Measurements from ENCODE around the gene METTL16.
"Not testable (repeated sequence)": the region's sequence is repeated elsewhere in the genome, so short reads cannot be mapped to it uniquely, and the experiment has no call there.

METTL16 gene

GRCh38 chr17:2502871-2503580 lies 8.7 kb downstream of the METTL16 start:
- no peak for FAIRE-seq

DNA sequence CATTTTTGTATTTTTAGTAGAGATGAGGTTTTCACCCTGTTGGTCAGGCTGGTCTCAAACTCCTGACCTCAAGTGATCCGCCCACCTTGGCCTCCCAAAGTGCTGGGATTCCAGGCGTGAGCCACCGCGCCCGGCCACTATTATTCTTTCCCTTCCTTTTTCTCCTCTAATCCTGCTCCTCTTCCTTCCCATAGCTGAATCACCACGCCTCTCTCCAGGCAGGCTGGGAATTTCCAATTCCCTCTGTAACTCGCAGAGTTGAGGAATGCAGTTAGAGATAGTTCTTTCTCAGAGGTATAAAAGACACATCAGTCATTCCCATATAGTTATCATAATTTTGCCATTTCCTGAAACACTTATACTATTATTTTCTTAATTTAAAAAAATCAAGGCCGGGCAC lies 11.2 kb downstream of the METTL16 start:
- FAIRE-seq, result no peak

DNA sequence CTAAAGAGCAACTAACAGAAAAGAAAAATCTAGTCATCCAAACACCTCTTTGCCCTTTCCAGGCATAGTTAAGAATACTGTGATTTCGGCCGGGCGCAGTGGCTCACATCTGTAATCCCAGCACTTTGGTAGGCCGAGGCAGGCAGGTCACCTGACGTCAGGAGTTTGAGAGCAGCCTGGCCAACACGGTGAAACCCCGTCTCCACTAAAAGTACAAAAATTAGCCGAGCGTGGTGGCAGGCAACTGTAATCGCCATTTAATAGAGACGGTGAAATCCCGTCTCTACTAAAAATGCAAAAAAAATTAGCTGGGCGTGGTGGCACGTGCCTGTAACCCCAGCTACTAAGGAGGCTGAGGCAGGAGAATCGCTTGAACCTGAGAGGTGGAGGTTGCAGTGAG lies 22.4 kb downstream of the METTL16 start:
- not testable (repeated sequence) for FAIRE-seq

DNA sequence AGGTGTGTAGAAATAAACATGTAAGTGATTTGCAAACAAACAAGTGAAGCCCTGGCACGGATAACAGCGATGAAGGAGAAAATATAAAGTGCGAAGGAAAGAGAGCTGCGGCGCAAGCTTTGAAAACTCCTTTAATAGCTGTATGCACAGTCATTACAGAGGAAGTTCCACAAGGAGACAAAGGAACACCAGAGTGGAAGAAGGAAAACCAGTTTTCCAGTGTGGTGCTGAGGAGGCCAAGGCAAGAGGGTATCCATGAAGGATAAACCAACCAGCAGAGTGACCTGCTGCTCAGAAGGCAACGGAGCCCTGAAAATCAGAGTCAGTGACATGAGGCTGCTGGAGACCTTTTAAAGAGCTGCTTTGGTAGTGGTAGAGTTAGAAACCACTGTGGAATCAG lies 24.4 kb downstream of the METTL16 start:
- no peak for FAIRE-seq

GRCh38 chr17:2486709-2487108 lies 25.0 kb downstream of the METTL16 start:
- not testable (repeated sequence) for FAIRE-seq

DNA sequence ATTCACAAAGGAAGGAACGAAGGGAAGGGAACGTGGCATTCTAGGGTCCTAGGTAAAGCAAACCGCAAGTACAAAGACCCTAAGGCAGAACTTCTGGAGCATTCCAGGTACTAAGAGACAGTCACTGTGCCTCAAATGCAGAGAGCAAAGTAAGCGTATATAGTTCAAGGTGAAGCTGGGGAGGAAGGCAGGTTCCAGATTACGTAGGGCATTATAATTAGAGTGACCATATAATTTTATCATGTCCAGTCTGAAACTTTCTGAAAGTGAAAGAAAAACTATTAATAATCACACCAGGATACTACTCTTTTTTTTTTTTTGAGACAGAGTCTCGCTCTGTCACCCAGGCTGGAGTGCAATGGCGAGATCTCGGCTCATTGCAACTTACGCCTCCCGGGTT lies 25.7 kb downstream of the METTL16 start:
- no peak for FAIRE-seq

- FAIRE-seq, result no peak
These were observed 26.1 kb downstream of the METTL16 start for GRCh38 chr17:2485543-2485942.

GRCh38 chr17:2484876-2485275 lies 26.8 kb downstream of the METTL16 start:
- no peak for FAIRE-seq

GRCh38 chr17:2483084-2483483 lies 28.6 kb downstream of the METTL16 start:
- no peak for FAIRE-seq

GRCh38 chr17:2482218-2482617 lies 29.5 kb downstream of the METTL16 start:
- no peak for FAIRE-seq

- no peak for FAIRE-seq
These were observed 29.9 kb downstream of the METTL16 start for GRCh38 chr17:2481760-2482159.

DNA sequence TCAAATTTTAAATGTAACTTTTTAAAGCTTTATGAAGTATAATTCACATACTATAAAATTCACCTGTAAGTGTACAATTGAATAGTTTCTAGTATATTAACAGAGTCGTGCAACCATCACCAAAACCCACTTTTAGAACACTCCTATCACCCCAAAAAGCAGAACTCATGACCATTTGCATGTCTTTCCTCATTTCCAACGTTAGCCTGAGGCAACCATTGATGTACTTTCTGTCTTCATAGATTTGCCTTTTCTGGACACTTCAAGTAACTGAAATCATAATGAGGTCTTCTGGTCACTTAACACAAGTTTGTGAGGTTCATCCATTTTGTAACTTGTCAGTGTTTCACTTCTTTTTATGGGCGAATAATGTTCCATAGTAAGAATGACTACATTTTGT lies 33.2 kb downstream of the METTL16 start:
- no peak for FAIRE-seq

- FAIRE-seq, result no peak
These were observed 36.6 kb downstream of the METTL16 start for GRCh38 chr17:2475056-2475455.

GRCh38 chr17:2474371-2474770 lies 37.3 kb downstream of the METTL16 start:
- FAIRE-seq, result no peak

- FAIRE-seq, result no peak
These were observed 43.4 kb downstream of the METTL16 start for GRCh38 chr17:2468270-2468669.

DNA sequence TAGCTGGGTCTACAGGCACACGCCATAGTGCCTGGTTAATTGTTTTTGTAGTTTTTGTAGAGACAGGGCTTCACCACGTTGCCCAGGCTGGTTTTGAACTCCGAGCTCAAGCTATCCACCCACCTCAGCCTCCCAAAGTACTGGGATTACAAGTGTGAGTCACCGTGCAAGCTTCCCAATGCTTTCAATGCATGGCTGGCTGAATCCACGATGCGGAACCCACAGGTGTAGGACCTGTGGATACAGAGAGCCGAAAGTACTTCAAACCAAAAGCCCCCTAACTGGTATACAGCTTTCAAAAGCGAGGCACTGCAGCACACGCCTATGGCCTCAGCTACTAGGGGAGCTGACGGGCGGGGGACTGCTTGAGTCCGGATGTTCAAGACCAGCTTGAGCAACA lies 44.8 kb downstream of the METTL16 start:
- no peak for FAIRE-seq

- no peak for FAIRE-seq
These were observed 49.2 kb downstream of the METTL16 start for GRCh38 chr17:2462481-2462880.

DNA sequence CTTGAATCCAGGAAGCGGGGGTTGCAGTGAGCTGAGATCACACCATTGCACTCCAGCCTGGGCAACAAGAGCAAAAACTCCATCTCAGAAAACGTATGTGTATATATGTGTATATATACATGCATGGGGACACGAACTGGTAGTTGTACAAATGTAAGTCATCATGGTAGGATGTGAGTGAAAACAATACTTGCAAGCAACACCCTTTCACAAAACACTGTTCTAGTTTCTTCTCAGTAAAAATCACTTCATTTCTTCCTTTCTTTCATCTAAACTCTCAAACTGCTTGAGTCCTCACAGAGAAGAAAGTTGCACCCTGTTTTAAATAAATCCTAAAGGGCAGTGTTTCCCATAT lies 51.8 kb downstream of the METTL16 start:
- FAIRE-seq, result no peak

DNA sequence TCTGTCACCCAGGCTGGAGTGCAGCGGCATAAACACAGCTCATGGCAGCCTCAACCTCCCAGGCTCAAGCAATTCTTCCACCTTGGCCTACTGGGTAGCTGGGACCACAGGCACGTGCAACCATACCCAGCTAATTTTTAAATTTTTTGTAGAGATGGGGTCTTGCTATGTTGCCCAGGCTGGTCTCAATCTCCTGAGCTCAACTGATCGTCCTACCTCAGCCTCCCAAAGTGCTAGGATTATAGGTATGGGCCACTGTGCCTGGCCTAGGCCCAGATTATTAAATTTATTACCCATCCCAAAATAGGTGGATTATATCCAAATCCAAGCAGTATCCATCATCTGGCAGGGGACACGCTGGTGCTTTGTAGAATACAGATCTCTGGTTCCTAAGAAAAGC lies 53.8 kb downstream of the METTL16 start:
- no peak for FAIRE-seq

- no peak for FAIRE-seq
These were observed 55.2 kb downstream of the METTL16 start for GRCh38 chr17:2456475-2456874.

GRCh38 chr17:2455956-2456355 lies 55.7 kb downstream of the METTL16 start:
- FAIRE-seq, result no peak

GRCh38 chr17:2453866-2454265 lies 57.8 kb downstream of the METTL16 start:
- FAIRE-seq, result peak; percentile 5

- no peak for FAIRE-seq
These were observed 58.4 kb downstream of the METTL16 start for GRCh38 chr17:2453325-2453724.

DNA sequence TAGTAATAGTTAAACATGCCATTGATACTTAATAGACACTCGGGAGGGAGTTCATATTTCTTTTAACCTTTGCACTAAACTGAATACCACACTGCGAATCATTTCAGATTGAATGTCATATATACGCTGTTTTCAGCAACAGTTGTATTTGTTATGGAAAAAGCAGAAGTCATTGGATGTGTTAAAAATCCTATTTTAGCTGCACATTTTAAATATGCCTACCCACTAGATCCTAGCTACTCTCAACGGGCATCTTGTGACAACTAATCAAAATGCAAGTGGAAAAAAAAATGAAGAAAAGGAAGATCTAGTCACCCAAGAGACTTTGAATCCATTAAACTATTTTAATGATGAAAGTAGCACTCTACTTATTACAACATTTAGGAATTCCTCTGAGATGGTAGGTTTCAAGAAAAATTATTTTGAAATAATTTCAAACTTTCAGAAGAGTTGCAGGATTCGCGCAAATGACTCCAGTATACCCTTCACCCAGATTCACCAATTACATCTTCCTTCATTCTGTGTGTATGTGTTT lies 59.4 kb downstream of the METTL16 start:
- FAIRE-seq, result peak; percentile 24

- FAIRE-seq, result no peak
These were observed 61.6 kb downstream of the METTL16 start for GRCh38 chr17:2450016-2450650.

Measured in islet of Langerhans (tissue), 1 donor.